Left lung (tissue), 10 donors: ENCODE measurements around the gene FKBP4. TPM values are rescaled to one million over a fixed set of nuclear protein-coding genes. Genes with fewer than 3 reads are reported as not detected.
"Not testable (repeated sequence)": the region's sequence is repeated elsewhere in the genome, so short reads cannot be mapped to it uniquely, and the experiment has no call there.

Experiments
- ATAC-seq: fragments of 200-7000 bp; cut with Tn5 transposase; one replicate; pipeline ENCODE4 v1.9.1; 2020; ENCODE audit warnings: moderate library complexity
- DNase-seq, 4 donors: peaks; one replicate each; pipeline ENCODE4 v3.0.0-alpha.2; 2013 to 2020
- H3K27ac ChIP-seq, 2 donors: fragments of 200-600 bp; sonication (generic) in 1 of 2; one replicate each; pipeline versions ENCODE4 v1.5.0 to v1.8.0; 2020 to 2021
- H3K27me3 ChIP-seq, 2 donors: fragments of 200-600 bp; sonication (generic) in 1 of 2; one replicate each; pipeline versions ENCODE4 v1.5.0 to v1.8.0; 2020 to 2021
- H3K36me3 ChIP-seq, 2 donors: fragments of 200-600 bp; sonication (generic) in 1 of 2; one replicate each; pipeline versions ENCODE4 v1.5.0 to v1.8.0; 2020 to 2021
- H3K4me1 ChIP-seq, 2 donors: fragments of 200-600 bp; one replicate each; pipeline ENCODE4 v1.8.0; 2021
- H3K4me3 ChIP-seq, 2 donors: fragments of 200-600 bp; sonication (generic) in 1 of 2; one replicate each; pipeline versions ENCODE4 v1.5.0 to v1.8.0; 2020 to 2021; ENCODE audit warnings: mild to moderate bottlenecking in 1 of 2
- H3K9me3 ChIP-seq, 2 donors: fragments of 200-600 bp; sonication (generic) in 1 of 2; one replicate each; pipeline versions ENCODE4 v1.5.0 to v1.8.0; 2020 to 2021
- intact Hi-C, 2 donors: fragments of 100-400 bp; cut with DNase I; formaldehyde crosslinking; loops; one replicate each; pipeline versions ENCODE4 v1.11.2 to v1.14.2; 2022
- polyA plus RNA-seq, 6 donors: library from polyadenylated mRNA; unstranded; fragments of 120-200 nt; gene quantifications; one replicate each; pipeline ENCODE4 v1.2.1, GENCODE V29; 2013; ENCODE audit not compliant: insufficient read length in 6 of 6
- total RNA-seq, 2 donors: library from RNA; stranded (reverse); fragmentation: NEBNext Ultra II Directional; extraction: Animal tissue kit (Norgen Biotek cat#: 25700); gene quantifications; one replicate each; pipeline ENCODE4 v1.2.1, GENCODE V29; 2021
- TF ChIP-seq, protein P1 (sequence below), 2 donors: fragments of 200-600 bp; sonication (generic) in 1 of 2; IDR thresholded peaks; one replicate each; pipeline versions ENCODE4 v1.5.0 to v1.8.0; 2021; ENCODE audit warnings: antibody characterized with exemption in 2 of 2
- donor health status: DM: no; HTN: yes; CAD: no.
- donor health status: DM: no; HTN: no; CAD: no.

FKBP4 gene
- total and polyA plus RNA-seq, 8 donors, result 48.1 to 110 (median 85.2) TPM

DNA sequence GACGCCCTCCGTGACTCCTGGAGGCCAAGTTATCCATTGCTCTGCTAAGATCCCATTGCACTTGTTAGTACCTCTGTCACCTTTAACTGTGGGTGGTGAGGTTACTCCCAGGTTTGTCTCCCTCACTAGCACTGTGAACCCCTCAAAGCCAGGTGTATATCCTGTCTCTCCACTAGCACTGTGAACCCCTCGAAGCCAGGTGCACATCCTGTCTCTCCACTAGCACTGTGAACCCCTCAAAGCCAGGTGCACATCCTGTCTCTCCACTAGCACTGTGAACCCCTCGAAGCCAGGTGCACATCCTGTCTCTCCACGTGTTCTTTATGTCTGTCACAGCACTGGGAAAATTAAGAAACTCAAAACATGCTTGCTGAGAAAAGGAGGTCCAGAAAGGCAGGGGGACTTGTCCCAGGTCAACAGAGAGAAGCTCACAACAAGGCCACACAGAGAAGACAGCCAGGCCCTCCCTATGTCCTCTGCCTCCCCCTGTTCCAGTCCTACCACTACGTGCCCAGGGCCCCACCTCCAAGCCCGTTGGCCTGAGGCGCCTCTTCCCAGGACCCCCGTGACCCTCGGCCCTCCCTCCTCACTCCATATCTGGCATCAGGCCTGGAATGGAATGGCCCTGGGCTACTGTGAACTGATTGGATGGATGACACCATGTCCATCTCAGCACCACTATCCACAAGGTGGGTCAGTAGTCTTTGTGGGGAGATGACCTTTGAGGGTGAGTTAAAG, 26.4 kb upstream of the FKBP4 start:
- H3K27ac ChIP-seq, result no peak overlapping the region
- H3K36me3 ChIP-seq, result no peaks in the 10 kb centered on the region
- TF ChIP-seq, protein P1, sequence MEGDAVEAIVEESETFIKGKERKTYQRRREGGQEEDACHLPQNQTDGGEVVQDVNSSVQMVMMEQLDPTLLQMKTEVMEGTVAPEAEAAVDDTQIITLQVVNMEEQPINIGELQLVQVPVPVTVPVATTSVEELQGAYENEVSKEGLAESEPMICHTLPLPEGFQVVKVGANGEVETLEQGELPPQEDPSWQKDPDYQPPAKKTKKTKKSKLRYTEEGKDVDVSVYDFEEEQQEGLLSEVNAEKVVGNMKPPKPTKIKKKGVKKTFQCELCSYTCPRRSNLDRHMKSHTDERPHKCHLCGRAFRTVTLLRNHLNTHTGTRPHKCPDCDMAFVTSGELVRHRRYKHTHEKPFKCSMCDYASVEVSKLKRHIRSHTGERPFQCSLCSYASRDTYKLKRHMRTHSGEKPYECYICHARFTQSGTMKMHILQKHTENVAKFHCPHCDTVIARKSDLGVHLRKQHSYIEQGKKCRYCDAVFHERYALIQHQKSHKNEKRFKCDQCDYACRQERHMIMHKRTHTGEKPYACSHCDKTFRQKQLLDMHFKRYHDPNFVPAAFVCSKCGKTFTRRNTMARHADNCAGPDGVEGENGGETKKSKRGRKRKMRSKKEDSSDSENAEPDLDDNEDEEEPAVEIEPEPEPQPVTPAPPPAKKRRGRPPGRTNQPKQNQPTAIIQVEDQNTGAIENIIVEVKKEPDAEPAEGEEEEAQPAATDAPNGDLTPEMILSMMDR (IDR thresholded peaks at IDR 0.05), result no peak
- no peaks in the 10 kb centered on the region for H3K9me3 ChIP-seq
- H3K27me3 ChIP-seq, result no peaks in the 10 kb centered on the region
- intact Hi-C loops, result no loop called here
- ATAC-seq (no peak), DNase-seq (no peak)
- no peak overlapping the region for H3K4me3 ChIP-seq
- H3K4me1 ChIP-seq, result no peaks in the 10 kb centered on the region

DNA sequence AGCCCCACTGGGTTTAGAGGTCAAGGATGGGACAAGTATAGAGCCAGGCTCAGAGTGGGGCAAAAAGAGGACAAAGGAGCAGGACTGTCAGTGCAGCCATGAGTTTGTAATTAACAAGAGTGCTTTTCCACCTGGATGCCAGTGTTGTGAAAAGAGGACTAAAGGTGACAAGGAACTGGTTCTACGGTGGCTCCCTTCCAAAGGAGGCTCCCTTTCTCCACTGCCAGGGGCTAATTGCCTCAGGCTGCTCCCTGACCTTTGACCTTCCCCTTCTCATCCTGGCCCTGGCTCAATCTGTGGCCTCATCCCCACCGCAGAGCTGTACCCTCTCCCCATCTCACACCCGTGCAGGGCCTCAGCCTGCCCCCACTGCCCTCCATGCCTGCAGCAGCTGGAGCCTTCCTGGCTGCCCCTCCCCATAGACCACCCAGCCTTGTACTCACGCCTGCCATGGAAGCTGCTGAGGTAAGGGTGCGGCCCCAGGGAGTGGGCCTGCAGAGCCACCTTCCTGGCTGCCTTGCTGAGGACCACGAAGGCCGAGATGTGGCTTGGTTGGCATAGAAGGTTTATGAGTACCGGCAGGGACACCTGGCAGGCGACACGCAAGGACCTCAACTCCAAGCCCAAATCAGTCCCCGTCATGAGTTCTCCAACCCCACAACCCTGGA, 24.8 kb upstream of the FKBP4 start:
- Histone ChIP-seq H3K36me3 (no peaks in the 10 kb centered on the region), H3K4me1 (no peaks in the 10 kb centered on the region), H3K27me3 (no peaks in the 10 kb centered on the region), H3K27ac (no peak overlapping the region), H3K9me3 (no peaks in the 10 kb centered on the region), H3K4me3 (no peak overlapping the region)
- ATAC-seq (no peak), DNase-seq (no peak)
- TF ChIP-seq, protein P1 (IDR thresholded peaks at IDR 0.05), result no peak
- intact Hi-C loops, result no loop called here

DNA sequence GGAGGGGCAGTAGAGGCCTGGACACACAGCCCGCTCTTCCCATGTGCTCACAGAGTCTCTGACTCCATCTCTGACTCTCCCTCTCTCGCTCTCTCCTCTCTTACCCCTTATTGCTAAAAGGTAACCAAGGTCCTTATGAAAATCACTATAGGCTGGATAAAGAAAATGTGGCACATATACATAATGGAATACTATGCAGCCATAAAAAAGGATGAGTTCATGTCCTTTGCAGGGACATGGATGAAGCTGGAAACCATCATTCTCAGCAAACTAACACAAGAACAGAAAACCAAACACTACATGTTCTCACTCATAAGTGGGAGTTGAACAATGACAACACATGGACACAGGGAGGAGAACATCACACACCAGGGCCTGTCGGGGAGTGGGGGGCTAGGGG, 24.2 kb upstream of the FKBP4 start:
- H3K36me3 ChIP-seq, H3K27ac ChIP-seq, H3K4me3 ChIP-seq, ATAC-seq, DNase-seq, intact Hi-C loops, H3K27me3 ChIP-seq, H3K4me1 ChIP-seq, H3K9me3 ChIP-seq: not testable (repeated sequence)

DNA sequence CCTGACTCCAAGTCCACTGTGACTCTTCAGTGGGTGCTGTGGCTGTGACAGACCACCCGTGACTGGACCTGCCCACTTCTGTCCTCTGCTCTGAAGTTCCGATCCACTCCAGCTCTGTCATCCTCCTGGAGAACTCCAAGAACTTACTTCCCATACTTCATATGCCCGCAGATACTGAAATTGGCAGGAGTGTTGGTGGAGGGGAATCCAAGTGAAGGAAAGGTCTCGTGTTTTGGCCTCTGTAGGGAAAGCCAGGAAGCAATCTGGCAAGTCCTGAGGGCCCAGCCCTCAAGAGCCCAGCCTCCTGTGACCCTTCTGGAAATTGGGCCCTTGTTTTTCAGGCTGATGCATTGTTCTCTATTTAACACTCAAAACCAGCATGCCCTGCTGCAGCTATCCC, 22.4 kb upstream of the FKBP4 start:
- Histone ChIP-seq H3K4me3 (no peak overlapping the region), H3K27ac (no peak overlapping the region), H3K27me3 (no peaks in the 10 kb centered on the region), H3K4me1 (no peaks in the 10 kb centered on the region), H3K9me3 (no peaks in the 10 kb centered on the region), H3K36me3 (no peaks in the 10 kb centered on the region)
- DNase-seq (no peak), ATAC-seq (no peak)
- intact Hi-C loops, result no loop called here
- TF ChIP-seq, protein P1 (IDR thresholded peaks at IDR 0.05), result no peak

GRCh38 chr12:2773199-2773875, 21.4 kb upstream of the FKBP4 start:
- TF ChIP-seq, protein P1 (IDR thresholded peaks at IDR 0.05), result no peak
- no peak for ATAC-seq
- intact Hi-C loops, result no loop called here

More at GRCh38 chr12:2773199-2773875, 21.4 kb upstream of the FKBP4 start:
- Histone ChIP-seq H3K27me3 (no peaks in the 10 kb centered on the region), H3K36me3 (no peaks in the 10 kb centered on the region), H3K27ac (no peak overlapping the region), H3K4me1 (no peaks in the 10 kb centered on the region), H3K9me3 (no peaks in the 10 kb centered on the region), H3K4me3 (no peak overlapping the region)
- DNase-seq, result no peak
